OCI-LY7 (cell line): ENCODE measurements around the gene TFCP2L1. TPM values are rescaled to one million over a fixed set of nuclear protein-coding genes. Genes with fewer than 3 reads are reported as not detected.

Experiments
- BruUV-seq: library from RNA; stranded (reverse); fragments of 400-500 nt; replicated peaks from 2 replicates; lab custom pipeline; 2021; lab: Mats Ljungman, UMichigan
- CTCF ChIA-PET: fragments of 300-600 bp; sonication (Branson Sonifier 250); formaldehyde crosslinking; loops from one replicate; lab custom pipeline; 2022; ENCODE audit warnings: antibody characterized with exemption; ENCODE audit not compliant: unreplicated experiment; lab: Charles Lee
- POLR2A ChIA-PET: fragments of 300-600 bp; sonication (Branson Sonifier 250); formaldehyde crosslinking; loops from one replicate; lab custom pipeline; 2022; ENCODE audit warnings: antibody characterized with exemption; lab: Charles Lee
- DNase-seq: peaks from one replicate; pipeline ENCODE4 v3.0.0-alpha.2; 2015; ENCODE audit warnings: low spot score
- H2AFZ ChIP-seq: fragments of 200-600 bp; sonication (generic), shearing (Covaris generic); 2 replicates; pipeline ENCODE4 v1.6.1; 2014; ENCODE audit warnings: mild to moderate bottlenecking, antibody characterized with exemption, low read length, moderate library complexity
- H3K27ac ChIP-seq: fragments of 200-600 bp; sonication (generic); 2 replicates; pipeline ENCODE4 v1.5.1; 2014; ENCODE audit warnings: mixed run types, low read depth, mild to moderate bottlenecking, moderate library complexity, low read length, inconsistent platforms; ENCODE audit not compliant: poor library complexity, severe bottlenecking
- H3K36me3 ChIP-seq: fragments of 200-600 bp; sonication (generic); 2 replicates; pipeline ENCODE4 v1.6.1; 2014; ENCODE audit warnings: mild to moderate bottlenecking, antibody characterized with exemption, low read length, moderate library complexity, mixed read lengths; ENCODE audit not compliant: insufficient read depth
- H3K4me1 ChIP-seq: fragments of 200-600 bp; sonication (generic); 2 replicates; pipeline ENCODE4 v1.5.1; 2014; ENCODE audit warnings: mild to moderate bottlenecking, low read length; ENCODE audit not compliant: insufficient read depth, poor library complexity, severe bottlenecking
- H3K4me2 ChIP-seq: fragments of 200-600 bp; sonication (generic); 2 replicates; pipeline ENCODE4 v1.6.1; 2014; ENCODE audit warnings: mild to moderate bottlenecking, low read length
- H3K4me3 ChIP-seq: fragments of 200-600 bp; sonication (generic); 2 replicates; pipeline ENCODE4 v1.5.1; 2014; ENCODE audit warnings: mild to moderate bottlenecking, low read depth, low read length; ENCODE audit not compliant: poor library complexity, severe bottlenecking
- H3K79me2 ChIP-seq: fragments of 200-600 bp; sonication (generic); 2 replicates; pipeline ENCODE4 v1.6.1; 2016; ENCODE audit warnings: low read depth, mild to moderate bottlenecking, low read length, moderate library complexity, mixed read lengths; ENCODE audit not compliant: insufficient read depth
- H3K9me2 ChIP-seq: fragments of 200-600 bp; sonication (generic); 2 replicates; pipeline ENCODE4 v1.6.1; 2016; ENCODE audit warnings: mild to moderate bottlenecking, low read length, mixed read lengths; ENCODE audit not compliant: insufficient read depth
- H3K9me3 ChIP-seq: fragments of 200-600 bp; sonication (generic); 2 replicates; pipeline ENCODE4 v1.6.1; 2014; ENCODE audit warnings: mild to moderate bottlenecking, mixed run types, low read length, mixed read lengths
- H4K20me1 ChIP-seq: fragments of 200-600 bp; sonication (generic); 2 replicates; pipeline ENCODE4 v1.6.1; 2014; ENCODE audit warnings: mild to moderate bottlenecking, antibody characterized with exemption, low read length, moderate library complexity, mixed read lengths; ENCODE audit not compliant: insufficient read depth
- CTCF ChIP-seq: fragments of 200-600 bp; sonication (generic); conservative IDR thresholded peaks from 2 replicates; pipeline ENCODE4 v1.5.1; 2014; ENCODE audit warnings: mild to moderate bottlenecking, antibody characterized with exemption, low read length, moderate library complexity, mixed read lengths
- EZH2phosphoT487 ChIP-seq: fragments of 200-600 bp; sonication (generic); IDR thresholded peaks from 2 replicates; pipeline ENCODE4 v1.6.1; 2018; ENCODE audit warnings: low read depth, borderline replicate concordance, mild to moderate bottlenecking, mixed run types, antibody characterized with exemption, low read length, moderate library complexity, mixed read lengths
- intact Hi-C: fragments of 100-400 bp; cut with micrococcal nuclease; formaldehyde crosslinking; loops from one replicate; pipeline ENCODE4 v1.10.0; 2022; ENCODE audit not compliant: unreplicated experiment
- total RNA-seq, 2 experiments: library from RNA; depleted of rRNA in 1 of 2; stranded (reverse); fragments of >200 nt in 1 of 2; shearing (Covaris generic) in 1 of 2; gene quantifications; 2 replicates each; pipeline ENCODE4 v1.2.3, GENCODE V29; 2014 to 2022

The TFCP2L1 gene
- total RNA-seq, 2 experiments from 2014 or later: 0.06 to 1.4 TPM

DNA sequence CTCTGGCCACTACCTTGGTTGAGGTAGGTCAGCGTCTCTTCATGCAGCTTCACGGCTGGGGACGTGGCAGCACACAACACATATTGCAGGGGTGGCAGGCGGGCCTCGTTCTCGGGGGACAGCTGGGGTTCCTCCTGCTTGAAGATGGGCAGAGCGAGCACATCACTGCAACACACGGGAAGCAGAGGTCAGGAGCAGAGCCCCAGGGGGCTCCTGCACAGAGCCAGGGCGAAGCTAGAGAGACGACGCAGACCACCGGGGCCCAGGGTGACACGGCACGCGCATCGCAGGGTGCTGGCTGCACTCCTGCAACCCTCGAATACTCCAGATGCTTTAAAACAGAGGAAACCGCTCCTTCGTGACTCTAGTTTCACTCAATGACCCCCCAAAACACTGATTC lies 3.9 kb downstream of the TFCP2L1 start:
- Histone ChIP-seq H3K4me2 (no peak overlapping the region), H3K4me1 (no peaks in the 10 kb centered on the region), H3K4me3 (no peak overlapping the region), H3K27ac (no peak overlapping the region), H3K79me2 (no peaks in the 10 kb centered on the region), H4K20me1 (no peaks in the 10 kb centered on the region), H3K9me3 (no peaks in the 10 kb centered on the region), H2AFZ (no peak overlapping the region), H3K9me2 (no peaks in the 10 kb centered on the region), H3K36me3 (no peaks in the 10 kb centered on the region)
- BruUV-seq: no TSS peak
- DNase-seq: no peak
- intact Hi-C loops: no loop called here
- ChIA-PET POLR2A (no interaction called here), CTCF (no interaction called here)
- TF ChIP-seq EZH2phosphoT487 (no peak), CTCF (no peak)

GRCh38 chr2:121279476-121280220 lies 5.4 kb downstream of the TFCP2L1 start:
- H3K36me3 ChIP-seq: no peaks in the 10 kb centered on the region
- no peak for DNase-seq
- H4K20me1 ChIP-seq: no peaks in the 10 kb centered on the region
- no peak overlapping the region for H2AFZ ChIP-seq
- no peaks in the 10 kb centered on the region for H3K4me1 ChIP-seq
- no peak overlapping the region for H3K4me3 ChIP-seq
- no peaks in the 10 kb centered on the region for H3K79me2 ChIP-seq
- POLR2A ChIA-PET: no interaction called here
- CTCF ChIA-PET: no interaction called here
- intact Hi-C loops: no loop called here
- TF ChIP-seq CTCF (no peak), EZH2phosphoT487 (no peak)
- H3K9me2 ChIP-seq: no peaks in the 10 kb centered on the region
- H3K4me2 ChIP-seq: no peak overlapping the region
- no peak overlapping the region for H3K27ac ChIP-seq
- no peaks in the 10 kb centered on the region for H3K9me3 ChIP-seq
- BruUV-seq: no TSS peak

- intact Hi-C loops: no loop called here
- POLR2A ChIA-PET: interaction anchor here (0.6 kb wide), 1 partner anchor 182 kb away, joined by 4 read pairs; no protein-coding TSS in a partner anchor
- Histone ChIP-seq H3K9me3 (no peaks in the 10 kb centered on the region), H3K4me1 (no peaks in the 10 kb centered on the region), H3K36me3 (no peaks in the 10 kb centered on the region), H3K4me3 (no peak overlapping the region), H3K9me2 (no peaks in the 10 kb centered on the region), H3K27ac (no peak overlapping the region), H3K4me2 (no peak overlapping the region), H2AFZ (no peak overlapping the region), H3K79me2 (no peaks in the 10 kb centered on the region), H4K20me1 (no peaks in the 10 kb centered on the region)
- TF ChIP-seq EZH2phosphoT487 (no peak), CTCF (no peak)
- CTCF ChIA-PET: no interaction called here
- BruUV-seq: no TSS peak
- DNase-seq: no peak
These were observed 8.7 kb downstream of the TFCP2L1 start for GRCh38 chr2:121276341-121276740.
